Stomach (tissue), 9 donors: Measurements from ENCODE around the gene MOB2. TPM values are rescaled to one million over a fixed set of nuclear protein-coding genes. Genes with fewer than 3 reads are reported as not detected.

Source experiments
- DNase-seq, 2 donors: peaks; one replicate each; pipeline versions ENCODE4 v3.0.0 to v3.0.0-alpha.2; 2013 to 2019
- H3K27ac ChIP-seq, 5 donors: fragments of 200-600 bp in 4 of 5; sonication (generic) in 4 of 5; one replicate each; pipeline ENCODE4 v1.5.1; 2013 to 2019; ENCODE audit warnings: mild to moderate bottlenecking in 1 of 5, moderate library complexity in 1 of 5
- H3K27me3 ChIP-seq, 3 donors: fragments of 200-600 bp; sonication (generic); one replicate each; pipeline ENCODE4 v1.5.1; 2017 to 2019; ENCODE audit warnings: mixed run types in 1 of 3
- H3K36me3 ChIP-seq, 4 donors: fragments of 200-600 bp; sonication (generic); 1 replicate in 3 of 4; 2 replicates in 1 of 4; pipeline ENCODE4 v1.5.1; 2016 to 2019
- H3K4me1 ChIP-seq, 4 donors: fragments of 200-600 bp; sonication (generic); one replicate each; pipeline ENCODE4 v1.5.1; 2016 to 2019
- H3K4me3 ChIP-seq, 4 donors: fragments of 200-600 bp; sonication (generic) in 3 of 4; one replicate each; pipeline ENCODE4 v1.5.1; 2016 to 2019; ENCODE audit warnings: mild to moderate bottlenecking in 1 of 4
- H3K9me3 ChIP-seq, 4 donors: fragments of 200-600 bp; sonication (generic); one replicate each; pipeline ENCODE4 v1.5.1; 2016 to 2019
- EP300 ChIP-seq: sonication (generic); formaldehyde crosslinking; IDR thresholded peaks from one replicate; pipeline ENCODE4 v1.6.1; 2017; ENCODE audit warnings: antibody characterized with exemption
- POLR2A ChIP-seq, 4 donors: fragments of 450-650 bp; IDR thresholded peaks; one replicate each; pipeline ENCODE4 v1.6.1; 2016; ENCODE audit warnings: antibody characterized with exemption in 4 of 4, control low read depth in 2 of 4, mild to moderate bottlenecking in 1 of 4, moderate library complexity in 1 of 4
- POLR2AphosphoS5 ChIP-seq, 3 donors: sonication (generic); formaldehyde crosslinking; IDR thresholded peaks; one replicate each; pipeline ENCODE4 v1.6.1; 2016; ENCODE audit warnings: antibody characterized with exemption in 3 of 3
- WGBS, 5 donors: extraction: QIAGEN DNeasy Blood & Tissue Kit in 3 of 5; methylation state at CpG; one replicate each; pipeline versions ENCODE4 v1.1.5 to v1.1.7; 2013 to 2018; 5-methylcytosine and 5-hydroxymethylcytosine counted together
- intact Hi-C: fragments of 100-400 bp; cut with DNase I; formaldehyde crosslinking; loops from one replicate; pipeline ENCODE4 v1.15.1; 2023; ENCODE audit warnings: low total_unique reads
- polyA plus RNA-seq, 3 donors: library from polyadenylated mRNA; stranded (reverse); fragments of 200-250 nt; gene quantifications; one replicate each; pipeline ENCODE4 v1.2.3, GENCODE V29; 2013
- total RNA-seq, 5 donors: library from RNA; depleted of rRNA; stranded (reverse); fragments of >200 nt; gene quantifications; one replicate each; pipeline versions ENCODE4 v1.1.0 to v1.2.3, GENCODE V29; 2014 to 2016
- TF ChIP-seq, protein P1 (sequence below), 7 experiments: fragments of 450-650 bp in 4 of 7; fragments of 200-600 bp in 3 of 7; sonication (generic) in 3 of 7; IDR thresholded peaks; one replicate each; pipeline ENCODE4 v1.5.1; 2016 to 2019; ENCODE audit warnings: antibody characterized with exemption in 7 of 7, control low read depth in 2 of 7, mild to moderate bottlenecking in 1 of 7
- donor health status: healthy with polysubstance abuse.
- donor health status: Bipolar disorder and iron deficiency.
- donor health status: healthy.

The MOB2 gene
- total and polyA plus RNA-seq, 8 donors: 11.3 to 46.3 (median 27.3) TPM

DNA sequence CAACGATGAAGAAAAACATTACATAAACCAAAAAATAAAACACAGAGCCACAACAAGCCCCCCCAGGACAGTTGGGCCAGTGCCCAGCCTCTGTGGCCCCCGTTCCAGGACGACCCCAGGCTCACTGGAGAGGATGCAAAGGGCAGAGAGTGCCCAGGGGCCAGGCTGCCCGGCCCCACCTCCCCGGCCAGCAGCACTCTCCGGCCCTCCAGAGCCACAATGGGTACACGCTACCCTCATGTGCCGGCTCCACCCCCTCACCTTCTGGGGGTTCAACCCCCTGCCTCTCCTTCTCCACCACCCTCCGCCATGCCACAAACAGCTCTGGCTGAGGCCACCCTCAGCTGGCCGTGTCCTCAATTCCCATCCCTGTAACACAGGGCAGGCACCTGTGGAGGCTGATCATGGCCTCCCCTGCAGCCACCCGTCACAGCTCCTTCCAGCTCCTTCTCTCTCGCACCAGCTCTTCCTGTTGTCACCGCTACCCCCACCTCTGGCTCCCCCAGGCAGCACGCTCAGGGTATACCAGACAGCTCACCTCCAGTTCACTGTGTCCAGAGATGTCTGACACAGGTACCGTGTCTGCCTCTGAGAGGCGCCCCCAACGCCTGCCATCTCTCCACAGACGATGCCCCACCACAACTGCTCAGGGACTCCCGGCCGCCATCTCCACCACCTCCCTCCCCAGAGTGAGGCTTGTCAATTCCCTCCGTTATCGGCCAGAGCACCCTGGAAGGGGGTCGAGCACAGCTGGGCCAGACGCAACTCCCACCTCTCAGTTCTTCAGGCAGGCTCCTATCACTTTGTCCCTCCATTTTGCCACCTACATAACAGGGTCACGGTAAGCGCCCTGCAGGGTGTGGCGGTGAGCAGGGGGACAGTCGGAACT, 30.8 kb upstream of the MOB2 start:
- no peaks in the 10 kb centered on the region for H3K9me3 ChIP-seq
- no peaks in the 10 kb centered on the region for H3K27me3 ChIP-seq
- no peak overlapping the region for H3K27ac ChIP-seq
- peaks cover 22 to 77% (median 50%) of the 10 kb centered on the region in 4 donors for H3K4me1 ChIP-seq
- intact Hi-C loops: loop anchor here (10.0 kb wide), 1 partner anchor 223 kb away; no protein-coding TSS in a partner anchor
- no peaks in the 10 kb centered on the region for H3K36me3 ChIP-seq
- no peak for TF ChIP-seq POLR2A (IDR thresholded peaks at IDR 0.05)
- no peak for TF ChIP-seq POLR2AphosphoS5 (IDR thresholded peaks at IDR 0.05)
- TF ChIP-seq, protein P1, sequence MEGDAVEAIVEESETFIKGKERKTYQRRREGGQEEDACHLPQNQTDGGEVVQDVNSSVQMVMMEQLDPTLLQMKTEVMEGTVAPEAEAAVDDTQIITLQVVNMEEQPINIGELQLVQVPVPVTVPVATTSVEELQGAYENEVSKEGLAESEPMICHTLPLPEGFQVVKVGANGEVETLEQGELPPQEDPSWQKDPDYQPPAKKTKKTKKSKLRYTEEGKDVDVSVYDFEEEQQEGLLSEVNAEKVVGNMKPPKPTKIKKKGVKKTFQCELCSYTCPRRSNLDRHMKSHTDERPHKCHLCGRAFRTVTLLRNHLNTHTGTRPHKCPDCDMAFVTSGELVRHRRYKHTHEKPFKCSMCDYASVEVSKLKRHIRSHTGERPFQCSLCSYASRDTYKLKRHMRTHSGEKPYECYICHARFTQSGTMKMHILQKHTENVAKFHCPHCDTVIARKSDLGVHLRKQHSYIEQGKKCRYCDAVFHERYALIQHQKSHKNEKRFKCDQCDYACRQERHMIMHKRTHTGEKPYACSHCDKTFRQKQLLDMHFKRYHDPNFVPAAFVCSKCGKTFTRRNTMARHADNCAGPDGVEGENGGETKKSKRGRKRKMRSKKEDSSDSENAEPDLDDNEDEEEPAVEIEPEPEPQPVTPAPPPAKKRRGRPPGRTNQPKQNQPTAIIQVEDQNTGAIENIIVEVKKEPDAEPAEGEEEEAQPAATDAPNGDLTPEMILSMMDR (IDR thresholded peaks at IDR 0.05): no peak
- TF ChIP-seq EP300: no peak
- no peak for DNase-seq
- no peak overlapping the region for H3K4me3 ChIP-seq
- WGBS, 5 donors: 85 to 88% (median 86%) methylated on average over 28 of the region's 28 CpGs

- no peak overlapping the region for H3K27ac ChIP-seq
- H3K36me3 ChIP-seq: no peaks in the 10 kb centered on the region
- no peak overlapping the region for H3K4me3 ChIP-seq
- no peak for TF ChIP-seq POLR2A (IDR thresholded peaks at IDR 0.05)
- TF ChIP-seq, protein P1 (IDR thresholded peaks at IDR 0.05): no peak
- TF ChIP-seq EP300: no peak
- no peak for TF ChIP-seq POLR2AphosphoS5 (IDR thresholded peaks at IDR 0.05)
- WGBS, 5 donors: 77 to 86% (median 77%) methylated on average over 19 of the region's 19 CpGs
- no peaks in the 10 kb centered on the region for H3K9me3 ChIP-seq
- no peak for DNase-seq
- no peaks in the 10 kb centered on the region for H3K27me3 ChIP-seq
- intact Hi-C loops: loop anchor here (10.0 kb wide), 1 partner anchor 222 kb away; no protein-coding TSS in a partner anchor
- peaks cover 22 to 84% (median 52%) of the 10 kb centered on the region in 4 donors for H3K4me1 ChIP-seq
Measured at GRCh38 chr11:1516273-1517067, 29.9 kb upstream of the MOB2 start.

DNA sequence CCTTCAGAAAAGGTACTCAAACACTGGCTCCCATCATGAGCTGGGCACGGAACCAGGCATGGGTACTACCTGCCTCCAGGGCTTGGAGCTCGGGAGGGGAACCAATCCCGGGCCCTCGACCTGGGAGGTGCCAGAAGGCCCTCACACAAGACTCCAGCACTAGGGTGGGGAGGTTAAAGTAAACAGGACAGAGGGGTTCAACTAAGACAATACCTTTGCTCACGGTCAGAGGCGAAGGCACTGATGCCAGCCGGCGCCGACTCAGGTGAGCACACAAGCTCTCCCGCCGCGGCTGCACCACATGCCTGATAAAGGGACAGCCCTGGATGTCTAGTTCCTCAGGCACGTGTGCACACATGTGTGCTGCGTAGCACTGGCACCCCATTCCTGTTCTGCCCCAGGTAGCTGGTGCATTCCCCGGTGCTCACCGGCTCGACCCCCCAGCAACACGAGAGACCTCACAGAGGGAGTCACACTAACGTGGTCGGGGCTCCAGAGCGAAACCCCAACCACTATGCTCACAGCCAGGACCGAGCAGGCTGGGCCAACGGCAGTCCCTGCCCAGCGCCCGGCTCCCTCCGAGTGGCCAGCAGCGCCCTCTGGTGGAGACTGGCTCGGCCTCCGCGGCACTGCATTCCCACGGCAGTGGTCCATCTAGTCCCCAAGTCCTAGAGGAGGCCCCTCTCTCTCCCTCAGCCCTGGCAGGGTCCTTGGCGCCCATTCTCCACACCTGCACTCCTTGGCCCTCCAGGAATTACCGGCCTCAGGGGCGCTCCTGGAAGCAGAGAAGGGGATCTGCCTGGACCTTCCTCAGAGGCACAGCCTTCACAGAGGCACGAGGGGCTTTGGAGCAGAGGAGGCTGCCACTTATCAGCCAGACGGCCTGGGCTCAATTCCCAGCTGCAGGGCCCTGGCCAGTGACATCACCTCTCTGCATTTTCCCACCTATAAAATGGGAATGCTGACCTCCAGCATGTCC, 28.8 kb upstream of the MOB2 start:
- H3K4me1 ChIP-seq: peaks cover 22 to 75% (median 46%) of the 10 kb centered on the region in 4 donors
- H3K9me3 ChIP-seq: no peaks in the 10 kb centered on the region
- H3K36me3 ChIP-seq: no peaks in the 10 kb centered on the region
- intact Hi-C loops: loop anchor here (10.0 kb wide), 1 partner anchor 221 kb away; no protein-coding TSS in a partner anchor
- WGBS, 5 donors: 16 to 32% (median 24%) methylated on average over 28 to 36 of the region's 36 CpGs
- TF ChIP-seq POLR2AphosphoS5 (IDR thresholded peaks at IDR 0.05): peak in 1 of 3 donors; percentile 58
- no peak for TF ChIP-seq POLR2A (IDR thresholded peaks at IDR 0.05)
- TF ChIP-seq, protein P1 (IDR thresholded peaks at IDR 0.05): peak in 5 of 7 experiments; percentile 87 to 93 (median 92)
- peak; percentile 85 to 91 for DNase-seq
- no peaks in the 10 kb centered on the region for H3K27me3 ChIP-seq
- H3K4me3 ChIP-seq: peak overlapping the region in 2 of 4 donors; percentile 7 to 13
- no peak overlapping the region for H3K27ac ChIP-seq
